SK-N-MC (cell line): ENCODE data around the gene ANXA2.

Experiments used
- EZH2 ChIP-seq: fragments of 200-600 bp; sonication (generic); IDR thresholded peaks from one replicate; pipeline ENCODE4 v1.6.1; 2017; ENCODE audit warnings: antibody characterized with exemption
- POLR2AphosphoS5 ChIP-seq: IDR thresholded peaks from 2 replicates; pipeline ENCODE4 v1.6.1; 2012; ENCODE audit warnings: mild to moderate bottlenecking, low read depth, low read length, borderline replicate concordance

DNA sequence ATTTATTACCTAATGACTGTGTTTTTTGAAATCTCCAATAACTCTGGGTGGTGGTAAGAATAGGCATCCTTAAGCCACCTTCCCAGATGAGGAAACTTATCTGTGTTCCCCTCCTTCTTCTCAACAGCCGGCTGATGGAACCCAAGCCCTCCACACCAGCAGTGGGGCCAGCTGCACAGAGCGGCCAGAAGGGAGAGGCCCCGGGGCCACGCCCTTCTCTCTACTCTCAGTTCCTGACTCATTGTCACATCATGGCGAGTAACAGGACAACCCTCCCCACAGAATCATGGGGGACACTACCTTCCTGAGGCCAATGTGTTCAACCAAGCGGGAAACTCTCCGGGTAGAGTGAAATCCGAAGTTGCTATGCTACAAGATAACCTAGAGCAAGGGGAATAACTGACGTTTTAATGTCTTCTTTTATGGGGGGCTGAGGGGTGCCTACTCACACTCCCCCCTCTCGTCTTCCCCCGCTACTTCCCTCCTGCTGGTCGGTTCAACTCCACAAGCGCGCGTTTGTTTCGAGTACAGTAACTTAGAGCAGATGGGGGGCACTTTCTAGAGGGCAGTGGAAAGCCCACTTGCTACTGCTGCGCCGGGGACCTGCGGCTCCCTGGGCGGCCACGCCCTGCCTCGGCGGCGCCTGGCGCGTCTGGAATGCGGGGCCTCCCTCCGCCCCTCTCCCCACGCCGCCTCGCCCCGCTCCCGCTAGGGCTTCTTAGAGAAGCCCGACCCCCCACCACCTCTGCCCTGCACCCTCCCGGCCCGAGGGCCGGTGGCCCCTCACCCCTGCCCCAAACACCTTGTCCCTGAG is 621 bp downstream of the ANXA2 start:
- TF ChIP-seq EZH2 (no peak), POLR2AphosphoS5 (no peak)
